Psoas muscle (tissue), 8 donors: Measurements from ENCODE around the gene ZCCHC2. TPM values are rescaled to one million over a fixed set of nuclear protein-coding genes. Genes with fewer than 3 reads are reported as not detected.

Experiments
- ATAC-seq, 4 donors: fragments of 200-7000 bp; cut with Tn5 transposase; one replicate each; pipeline ENCODE4 v1.9.1; 2020; ENCODE audit warnings: moderate library complexity in 3 of 4, mild to moderate bottlenecking in 2 of 4
- DNase-seq, 2 donors: peaks; one replicate each; pipeline ENCODE4 v3.0.0-alpha.2; 2020
- H3K27ac ChIP-seq: fragments of 200-600 bp; one replicate; pipeline ENCODE4 v1.8.0; 2022
- H3K27me3 ChIP-seq, 3 donors: fragments of 200-600 bp in 1 of 3; one replicate each; pipeline versions ENCODE4 v1.6.1 to v1.8.0; 2013 to 2022; ENCODE audit warnings: low read length in 2 of 3, mild to moderate bottlenecking in 2 of 3, moderate library complexity in 1 of 3; ENCODE audit not compliant: insufficient read depth in 3 of 3
- H3K36me3 ChIP-seq, 2 donors: fragments of 200-600 bp in 1 of 2; one replicate each; pipeline versions ENCODE4 v1.6.1 to v1.8.0; 2013 to 2022; ENCODE audit warnings: low read depth in 1 of 2, mild to moderate bottlenecking in 1 of 2, moderate library complexity in 1 of 2; ENCODE audit not compliant: insufficient read depth in 1 of 2
- H3K4me1 ChIP-seq: fragments of 200-600 bp; one replicate; pipeline ENCODE4 v1.8.0; 2022
- H3K4me3 ChIP-seq: fragments of 200-600 bp; one replicate; pipeline ENCODE4 v1.8.0; 2022; ENCODE audit warnings: mild to moderate bottlenecking
- H3K9me3 ChIP-seq: fragments of 200-600 bp; one replicate; pipeline ENCODE4 v1.8.0; 2022
- CTCF ChIP-seq: fragments of 200-600 bp; IDR thresholded peaks from one replicate; pipeline ENCODE4 v1.8.0; 2022; ENCODE audit warnings: antibody characterized with exemption
- WGBS, 3 donors: extraction: QIAGEN DNeasy Blood & Tissue Kit; methylation state at CpG; one replicate each; pipeline versions ENCODE4 v1.1.6 to v1.1.7; 2013; 5-methylcytosine and 5-hydroxymethylcytosine counted together
- intact Hi-C, 2 donors: fragments of 100-400 bp; cut with DNase I; formaldehyde crosslinking; loops; one replicate each; pipeline versions ENCODE4 v1.11.0 to v1.14.2; 2022
- polyA plus RNA-seq, 3 donors: library from polyadenylated mRNA; stranded (reverse); fragments of 200-250 nt; gene quantifications; one replicate each; pipeline ENCODE4 v1.2.3, GENCODE V29; 2013
- total RNA-seq, 4 donors: library from RNA; stranded (reverse); fragmentation: NEBNext Ultra II Directional in 2 of 4; extraction: Animal tissue kit (Norgen Biotek cat#: 25700) in 2 of 4; gene quantifications; one replicate each; pipeline versions ENCODE4 v1.2.1 to v1.2.4, GENCODE V29; 2021 to 2023
- donor health status: healthy with polysubstance abuse.
- donor health status: DM: no; HTN: no; CAD: no; lungs with moderate emphysema.
- donor health status: Bipolar disorder and iron deficiency.
- donor health status: healthy.
- donor health status: DM: yes; HTN: yes; CAD: no.
- donor health status: DM: no; HTN: no; CAD: no.
- donor health status: DM: no; HTN: no; CAD: no.
- donor health status: DM: yes; HTN: yes; CAD: no.

ZCCHC2 gene
- total and polyA plus RNA-seq, 7 donors = 4.0 to 41.8 (median 28.8) TPM

GRCh38 chr18:62616331-62616805 is 93.5 kb downstream of the ZCCHC2 start:
- DNase-seq = peak in 1 of 2 donors; percentile 30
- H3K27me3 ChIP-seq = peaks cover 0 to 19% (median 3%) of the 10 kb centered on the region in 3 donors
- intact Hi-C loops = no loop called here
- no peak for TF ChIP-seq CTCF
- H3K36me3 ChIP-seq = no peaks in the 10 kb centered on the region
- WGBS, 3 donors = 70 to 72% (median 71%) methylated on average over 18 of the region's 18 CpGs
- H3K4me3 ChIP-seq = no peak overlapping the region
- H3K9me3 ChIP-seq = no peaks in the 10 kb centered on the region
- no peak for ATAC-seq
- H3K4me1 ChIP-seq = peaks cover 5% of the 10 kb centered on the region
- no peak overlapping the region for H3K27ac ChIP-seq

- intact Hi-C loops = no loop called here
- Histone ChIP-seq H3K27ac (no peak overlapping the region), H3K9me3 (no peaks in the 10 kb centered on the region), H3K4me1 (no peaks in the 10 kb centered on the region), H3K4me3 (no peak overlapping the region), H3K36me3 (no peaks in the 10 kb centered on the region), H3K27me3 (peaks cover 0 to 10% (median 3%) of the 10 kb centered on the region in 3 donors)
- TF ChIP-seq CTCF = no peak
- ATAC-seq (no peak), DNase-seq (no peak)
- WGBS, 3 donors = 78 to 81% (median 80%) methylated on average over 8 of the region's 8 CpGs
Measured at GRCh38 chr18:62617793-62618591, 95.2 kb downstream of the ZCCHC2 start.

- Histone ChIP-seq H3K27me3 (peaks cover 0 to 8% (median 3%) of the 10 kb centered on the region in 3 donors), H3K4me3 (no peak overlapping the region), H3K9me3 (no peaks in the 10 kb centered on the region), H3K27ac (no peak overlapping the region), H3K4me1 (no peaks in the 10 kb centered on the region), H3K36me3 (no peaks in the 10 kb centered on the region)
- no peak for TF ChIP-seq CTCF
- DNase-seq (no peak), ATAC-seq (no peak)
- intact Hi-C loops = no loop called here
- 87 to 97% (median 94%) methylated on average over 1 of the region's 1 CpG for WGBS, 3 donors
Measured at GRCh38 chr18:62618735-62619134, 95.9 kb downstream of the ZCCHC2 start.

- Histone ChIP-seq H3K27me3 (no peaks in the 10 kb centered on the region), H3K27ac (no peak overlapping the region), H3K4me3 (no peak overlapping the region), H3K36me3 (no peaks in the 10 kb centered on the region), H3K9me3 (no peaks in the 10 kb centered on the region), H3K4me1 (no peaks in the 10 kb centered on the region)
- intact Hi-C loops = no loop called here
- no peak for TF ChIP-seq CTCF
- WGBS, 3 donors = 23 to 38% (median 38%) methylated on average over 12 of the region's 12 CpGs
- ATAC-seq (peak in 2 of 4 donors; percentile 32 to 34), DNase-seq (peak; percentile 37 to 59)
Measured at GRCh38 chr18:62621546-62621945, 98.7 kb downstream of the ZCCHC2 start.
